ENCODE data around the gene UIMC1.
"Not testable (repeated sequence)": the region's sequence is repeated elsewhere in the genome, so short reads cannot be mapped to it uniquely, and the experiment has no call there.

Gene UIMC1

DNA sequence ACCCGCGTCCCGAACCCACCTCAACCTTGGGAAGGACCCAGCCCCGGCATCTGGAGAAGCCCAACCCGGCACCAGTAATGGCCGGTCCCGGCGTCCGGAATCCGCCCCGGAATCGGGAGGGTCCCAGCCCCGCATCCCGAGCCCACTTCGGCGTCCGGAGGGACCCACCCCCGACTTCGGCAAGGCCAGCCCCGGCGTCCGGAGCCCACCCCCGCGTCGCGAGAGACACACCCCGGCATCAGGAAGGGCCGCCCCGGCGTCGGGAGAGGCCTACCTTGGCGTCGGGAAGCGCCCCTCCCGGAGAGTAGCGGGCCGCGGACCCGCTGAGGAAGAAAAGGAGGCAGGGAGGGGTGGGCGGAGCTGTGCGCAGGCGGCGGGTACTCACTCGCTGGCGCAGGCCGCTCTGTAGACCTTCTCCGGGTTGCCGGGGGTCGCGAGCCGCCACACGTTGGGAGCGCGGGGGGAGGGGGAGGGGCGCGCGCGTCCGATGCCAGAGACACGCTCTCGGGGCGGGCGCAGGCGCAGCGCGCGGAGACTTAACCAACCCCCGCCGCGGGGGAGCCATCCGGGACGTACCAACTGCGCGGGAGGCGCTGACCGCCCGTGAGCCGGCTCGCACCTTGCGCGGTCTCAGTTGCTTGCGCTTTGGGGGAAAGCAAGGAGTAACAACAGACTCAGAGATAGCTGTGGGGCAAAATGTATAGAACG lies at the start of gene UIMC1:
Gene UIMC1 (minus strand): TSS at position 515 of the 708 bp plus-strand sequence. CDS start 24,164 bp downstream, outside the sequence.
- in situ Hi-C loops (cut with HindIII; ENCODE audit: low pct_ligation_motif_present, low pct_unique_long_range_greater_than_20kb, low sequenced_read_pairs) = no loop called here
- DNase-seq = peak; percentile 90

GRCh38 chr5:177049285-177049684 lies 42.7 kb upstream of the UIMC1 start:
- in situ Hi-C loops (cut with HindIII; ENCODE audit: low pct_ligation_motif_present, low pct_unique_long_range_greater_than_20kb, low sequenced_read_pairs) = no loop called here
- DNase-seq = no peak

- in situ Hi-C loops (cut with HindIII; ENCODE audit: low pct_ligation_motif_present, low pct_unique_long_range_greater_than_20kb, low sequenced_read_pairs); DNase-seq: not testable (repeated sequence)
Observed at GRCh38 chr5:177048531-177048930, 42.0 kb upstream of the UIMC1 start.

DNA sequence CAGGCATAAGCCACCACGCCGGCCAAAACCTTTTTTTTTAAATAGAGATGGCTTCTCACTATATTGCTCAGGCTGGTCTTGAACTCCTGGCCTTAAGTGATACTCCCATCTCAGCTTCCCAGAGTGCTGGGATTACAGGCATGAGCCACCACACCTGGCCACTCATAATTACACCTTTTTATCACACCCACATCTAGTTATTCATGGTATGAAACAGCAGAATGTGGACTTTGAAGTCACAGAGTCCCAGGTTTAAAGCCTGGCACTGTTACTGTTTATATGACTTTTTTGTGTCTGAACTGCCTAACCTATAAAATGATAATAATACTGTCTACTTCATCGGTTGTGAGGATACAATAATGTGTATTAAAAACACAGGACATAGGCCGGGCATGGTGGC lies 39.1 kb upstream of the UIMC1 start:
- in situ Hi-C loops (cut with HindIII; ENCODE audit: low pct_ligation_motif_present, low pct_unique_long_range_greater_than_20kb, low sequenced_read_pairs) = no loop called here
- no peak for DNase-seq

- in situ Hi-C loops (cut with HindIII; ENCODE audit: low pct_ligation_motif_present, low pct_unique_long_range_greater_than_20kb, low sequenced_read_pairs) = no loop called here
- no peak for DNase-seq
Observed at GRCh38 chr5:177044641-177045040, 38.1 kb upstream of the UIMC1 start.

- DNase-seq = no peak
- in situ Hi-C loops (cut with HindIII; ENCODE audit: low pct_ligation_motif_present, low pct_unique_long_range_greater_than_20kb, low sequenced_read_pairs) = no loop called here
Observed at GRCh38 chr5:177043958-177044357, 37.4 kb upstream of the UIMC1 start.

GRCh38 chr5:177043114-177043513 lies 36.5 kb upstream of the UIMC1 start:
- no peak for DNase-seq
- in situ Hi-C loops (cut with HindIII; ENCODE audit: low pct_ligation_motif_present, low pct_unique_long_range_greater_than_20kb, low sequenced_read_pairs) = no loop called here

GRCh38 chr5:177041936-177042335 lies 35.4 kb upstream of the UIMC1 start:
- in situ Hi-C loops (cut with HindIII; ENCODE audit: low pct_ligation_motif_present, low pct_unique_long_range_greater_than_20kb, low sequenced_read_pairs) = no loop called here
- no peak for DNase-seq

DNA sequence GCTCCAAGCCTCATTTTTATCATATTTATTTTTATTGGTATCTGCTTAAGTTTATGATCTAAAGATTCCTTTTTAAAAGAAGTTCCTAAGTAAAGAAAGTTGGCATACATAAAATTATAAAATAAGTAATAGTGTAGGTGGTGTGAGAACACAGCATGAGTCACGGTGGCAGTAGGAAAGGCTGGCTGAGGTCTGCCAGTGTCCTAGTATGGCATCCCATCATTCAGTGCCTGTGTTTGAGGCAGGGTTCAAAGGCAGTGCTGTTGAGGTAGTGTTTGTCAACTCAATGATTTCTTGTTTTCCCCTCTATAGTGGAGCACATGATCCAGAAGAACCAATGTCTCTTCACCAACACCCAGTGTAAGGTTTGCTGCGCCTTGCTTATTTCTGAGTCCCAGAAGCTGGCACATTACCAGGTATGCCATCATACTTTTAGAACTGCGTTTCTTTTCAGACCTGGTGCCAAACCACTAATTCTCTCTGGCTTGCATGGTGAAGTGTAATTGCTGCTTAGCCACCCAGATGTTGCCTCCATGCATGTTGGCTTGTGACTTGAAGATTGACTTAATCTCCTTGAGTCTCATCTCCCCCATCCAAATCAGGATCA lies 34.3 kb upstream of the UIMC1 start:
- DNase-seq = no peak

GRCh38 chr5:177036921-177037320 lies 30.3 kb upstream of the UIMC1 start:
- in situ Hi-C loops (cut with HindIII; ENCODE audit: low pct_ligation_motif_present, low pct_unique_long_range_greater_than_20kb, low sequenced_read_pairs) = no loop called here
- DNase-seq = no peak

More for the DNA sequence above, 34.3 kb upstream of the UIMC1 start:
- in situ Hi-C loops (cut with HindIII; ENCODE audit: low pct_ligation_motif_present, low pct_unique_long_range_greater_than_20kb, low sequenced_read_pairs) = no loop called here

- no peak for DNase-seq
- in situ Hi-C loops (cut with HindIII; ENCODE audit: low pct_ligation_motif_present, low pct_unique_long_range_greater_than_20kb, low sequenced_read_pairs) = no loop called here
Observed at GRCh38 chr5:177036443-177036842, 29.9 kb upstream of the UIMC1 start.

DNA sequence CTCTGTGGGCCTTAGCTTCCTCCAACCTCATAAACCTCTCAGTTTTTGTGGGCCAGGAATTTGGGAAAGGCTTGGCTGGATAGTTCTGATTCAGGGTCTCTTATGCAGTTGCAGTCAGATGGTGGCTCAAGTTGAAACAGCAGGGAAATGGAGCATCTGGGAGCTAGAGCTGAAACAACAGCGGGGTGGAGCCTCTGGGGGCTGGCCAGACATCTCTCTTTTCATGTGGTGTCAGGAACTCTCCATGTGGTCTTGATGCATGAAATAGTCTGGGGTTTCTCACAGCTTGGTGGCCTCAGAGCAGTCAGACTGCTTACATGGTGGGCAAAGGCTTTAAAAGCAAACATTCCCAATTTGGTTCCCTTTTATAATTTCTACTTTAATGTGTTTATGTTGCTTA lies 29.4 kb upstream of the UIMC1 start:
- DNase-seq = no peak
- in situ Hi-C loops (cut with HindIII; ENCODE audit: low pct_ligation_motif_present, low pct_unique_long_range_greater_than_20kb, low sequenced_read_pairs) = no loop called here

- DNase-seq = no peak
- in situ Hi-C loops (cut with HindIII; ENCODE audit: low pct_ligation_motif_present, low pct_unique_long_range_greater_than_20kb, low sequenced_read_pairs) = no loop called here
Observed at GRCh38 chr5:177029498-177029897, 22.9 kb upstream of the UIMC1 start.

DNA sequence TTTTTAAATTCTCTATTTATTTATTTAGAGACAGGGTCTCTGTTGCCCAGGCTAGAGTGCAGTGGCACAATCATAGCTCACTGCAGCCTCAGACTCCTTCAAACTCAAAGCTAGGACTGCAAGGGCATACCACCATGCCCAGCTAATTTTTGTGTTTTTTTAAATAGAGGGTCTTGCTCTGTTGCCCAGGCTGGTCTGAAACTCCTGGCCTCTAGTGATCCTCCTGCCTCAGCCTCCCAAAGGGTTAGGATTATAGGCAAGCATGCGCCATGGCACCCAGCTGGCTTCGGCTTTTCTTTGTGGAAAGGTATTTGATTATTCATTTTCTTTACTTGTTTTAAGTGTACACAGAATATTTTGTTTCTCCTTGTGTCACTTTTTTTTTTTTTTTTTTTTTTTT lies 21.1 kb upstream of the UIMC1 start:
- in situ Hi-C loops (cut with HindIII; ENCODE audit: low pct_ligation_motif_present, low pct_unique_long_range_greater_than_20kb, low sequenced_read_pairs) = no loop called here
- no peak for DNase-seq

GRCh38 chr5:177025101-177025601 lies 18.6 kb upstream of the UIMC1 start:
- no peak for DNase-seq
- in situ Hi-C loops (cut with HindIII; ENCODE audit: low pct_ligation_motif_present, low pct_unique_long_range_greater_than_20kb, low sequenced_read_pairs) = no loop called here

GRCh38 chr5:177024559-177024958 lies 18.0 kb upstream of the UIMC1 start:
- in situ Hi-C loops (cut with HindIII; ENCODE audit: low pct_ligation_motif_present, low pct_unique_long_range_greater_than_20kb, low sequenced_read_pairs) = no loop called here
- DNase-seq = no peak

- in situ Hi-C loops (cut with HindIII; ENCODE audit: low pct_ligation_motif_present, low pct_unique_long_range_greater_than_20kb, low sequenced_read_pairs) = no loop called here
Observed at GRCh38 chr5:177023303-177023664, 16.7 kb upstream of the UIMC1 start.

GRCh38 chr5:177022386-177023302 lies 16.1 kb upstream of the UIMC1 start, which contains the start of gene ZNF346:
ZNF346 (plus strand) TSS chr5:177022696; CDS start chr5:177022739, 43 bp downstream.
- DNase-seq = peak; percentile 93
- in situ Hi-C loops (cut with HindIII; ENCODE audit: low pct_ligation_motif_present, low pct_unique_long_range_greater_than_20kb, low sequenced_read_pairs) = no loop called here

More at GRCh38 chr5:177023303-177023664, 16.7 kb upstream of the UIMC1 start:
- DNase-seq = no peak

DNA sequence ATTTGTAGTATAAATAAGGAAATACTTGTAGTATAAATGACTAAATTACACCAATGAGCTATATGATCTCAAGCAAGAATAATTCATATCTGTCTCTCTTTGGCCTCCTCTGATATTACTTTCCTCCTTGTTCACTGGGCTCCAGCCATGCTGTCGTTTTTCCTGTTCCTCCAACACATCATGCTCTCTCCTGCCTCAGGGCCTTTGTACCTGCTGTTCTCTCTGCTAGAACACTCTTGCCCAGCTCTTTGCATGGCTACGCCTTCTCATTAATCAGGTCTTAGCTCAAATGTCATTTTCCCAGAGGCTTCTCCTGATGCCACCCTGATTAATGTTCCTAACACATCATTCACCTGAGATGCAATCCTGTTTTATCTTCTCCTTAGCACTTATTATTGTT lies 13.5 kb upstream of the UIMC1 start:
- in situ Hi-C loops (cut with HindIII; ENCODE audit: low pct_ligation_motif_present, low pct_unique_long_range_greater_than_20kb, low sequenced_read_pairs) = no loop called here
- no peak for DNase-seq

Data from ACHN (cell line).